Muscle layer of colon (tissue), 2 donors: ENCODE data around the gene TMEM217.

Experiments
- H3K27ac ChIP-seq: one replicate; pipeline ENCODE4 v1.7.0; 2013; ENCODE audit warnings: low read depth, mild to moderate bottlenecking, low read length, moderate library complexity
- H3K27me3 ChIP-seq, 2 donors: one replicate each; pipeline ENCODE4 v1.7.0; 2013; ENCODE audit warnings: low read length in 2 of 2, mild to moderate bottlenecking in 2 of 2; ENCODE audit not compliant: insufficient read depth in 2 of 2, control insufficient read depth in 1 of 2
- H3K36me3 ChIP-seq: one replicate; pipeline ENCODE4 v1.7.0; 2013; ENCODE audit warnings: mild to moderate bottlenecking, low read length; ENCODE audit not compliant: insufficient read depth
- H3K4me1 ChIP-seq: one replicate; pipeline ENCODE4 v1.7.0; 2013; ENCODE audit warnings: mild to moderate bottlenecking, low read length; ENCODE audit not compliant: insufficient read depth
- H3K4me3 ChIP-seq, 2 donors: one replicate each; pipeline ENCODE4 v1.7.0; 2013; ENCODE audit warnings: low read length in 2 of 2, low read depth in 1 of 2, mild to moderate bottlenecking in 1 of 2, moderate library complexity in 1 of 2
- H3K9ac ChIP-seq: one replicate; pipeline ENCODE4 v1.7.0; 2013; ENCODE audit warnings: low read length
- H3K9me3 ChIP-seq: one replicate; pipeline ENCODE4 v1.7.0; 2013; ENCODE audit warnings: mild to moderate bottlenecking, low read length
- donor health status: abdominal sarcoma.
- donor health status: Adenocarcinoma of cecum.

TMEM217 gene

DNA sequence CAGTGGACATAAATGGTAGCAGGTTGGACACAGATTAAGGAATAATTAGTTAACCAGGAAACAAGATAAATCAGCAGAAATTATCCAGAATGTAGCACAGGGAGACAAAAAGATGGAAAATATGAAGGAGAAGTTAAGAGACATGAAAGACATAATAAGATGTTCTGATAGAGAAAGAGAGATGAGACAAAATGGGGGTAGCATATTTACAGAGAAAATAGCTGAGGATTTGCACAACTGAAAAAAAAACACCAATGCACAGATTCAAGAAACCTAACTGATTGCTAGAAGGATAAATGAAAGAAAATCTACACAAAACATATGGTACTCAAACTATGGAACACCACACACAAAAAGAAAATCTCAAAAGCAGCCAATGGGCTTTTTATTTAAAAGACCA, 35.0 kb downstream of the TMEM217 start:
- Histone ChIP-seq H3K4me3 (peak overlapping the region in 1 of 2 donors; percentile 56), H3K27ac (no peak overlapping the region), H3K36me3 (no peaks in the 10 kb centered on the region), H3K4me1 (peaks cover 3% of the 10 kb centered on the region), H3K27me3 (no peaks in the 10 kb centered on the region), H3K9ac (no peak overlapping the region), H3K9me3 (no peaks in the 10 kb centered on the region)

DNA sequence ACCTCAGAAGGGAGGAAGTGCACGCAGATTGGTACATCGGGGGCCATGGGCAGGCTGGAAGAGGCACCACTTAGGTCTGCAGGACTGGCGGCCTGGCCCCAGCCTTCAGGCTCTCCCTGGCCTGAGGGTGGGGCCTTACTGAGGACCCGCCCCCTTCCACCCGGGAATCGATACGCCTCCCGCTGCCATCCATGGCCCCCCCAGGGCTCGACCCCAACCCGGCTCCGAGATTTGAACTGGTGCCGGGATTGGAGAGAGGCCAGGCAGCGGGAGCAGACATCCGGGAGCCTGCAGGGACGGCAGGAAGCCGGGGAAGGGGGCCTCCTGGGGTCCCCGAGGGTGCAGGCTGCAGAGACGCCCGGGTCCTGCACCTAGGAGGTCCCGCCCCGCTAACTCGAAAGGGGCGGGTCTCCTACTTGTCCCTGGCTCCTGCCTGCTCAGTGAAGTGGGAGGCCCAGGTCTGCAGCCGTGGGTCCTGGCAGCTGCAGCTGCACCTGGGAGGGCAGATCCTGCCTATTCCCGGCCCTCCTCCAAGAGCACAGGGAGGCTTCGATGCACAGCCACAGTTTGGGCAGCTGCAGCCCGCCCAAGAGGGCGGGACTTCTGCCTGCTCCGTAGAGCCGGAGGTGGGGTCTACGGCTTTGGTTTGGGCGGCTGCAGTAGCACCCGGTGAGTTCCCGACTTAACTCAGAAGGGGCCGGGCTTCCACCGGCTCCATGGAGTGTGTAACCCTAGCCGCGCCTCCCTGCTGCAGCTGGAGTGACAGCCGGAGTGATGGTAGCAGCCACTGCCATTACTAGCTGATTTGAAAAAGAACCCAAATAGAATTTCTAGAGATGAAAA, 35.6 kb downstream of the TMEM217 start:
- Histone ChIP-seq H3K27ac (no peak overlapping the region), H3K36me3 (no peaks in the 10 kb centered on the region), H3K9ac (no peak overlapping the region), H3K4me3 (peak overlapping the region; percentile 38 to 56), H3K4me1 (peaks cover 3% of the 10 kb centered on the region), H3K27me3 (no peaks in the 10 kb centered on the region), H3K9me3 (no peaks in the 10 kb centered on the region)

GRCh38 chr6:37221585-37222124, 36.3 kb downstream of the TMEM217 start:
- Histone ChIP-seq H3K9ac (no peak overlapping the region), H3K27me3 (no peaks in the 10 kb centered on the region), H3K9me3 (no peaks in the 10 kb centered on the region), H3K4me1 (peaks cover 3% of the 10 kb centered on the region), H3K4me3 (peak overlapping the region in 1 of 2 donors; percentile 56), H3K36me3 (no peaks in the 10 kb centered on the region), H3K27ac (no peak overlapping the region)

DNA sequence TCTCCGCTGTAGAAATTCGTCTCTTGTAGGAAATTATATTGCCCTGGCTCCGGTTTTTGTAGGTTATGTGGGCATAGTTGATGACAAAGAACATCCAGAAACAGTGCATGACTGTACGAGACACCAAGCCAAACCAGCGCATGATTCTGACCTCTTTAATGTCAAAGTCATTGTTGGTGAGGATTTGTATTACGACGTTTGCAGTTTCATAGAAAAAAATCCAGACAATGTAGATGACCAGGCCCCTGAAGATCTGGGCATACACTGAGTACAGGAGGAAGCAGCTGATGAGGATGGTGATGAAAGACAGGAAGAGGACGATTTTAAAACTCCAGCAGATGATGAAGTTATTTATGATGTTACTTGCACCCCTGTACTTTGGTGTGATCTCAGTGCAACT, 39.4 kb downstream of the TMEM217 start:
- no peak overlapping the region for H3K4me3 ChIP-seq
- no peaks in the 10 kb centered on the region for H3K9me3 ChIP-seq
- H3K27me3 ChIP-seq = no peaks in the 10 kb centered on the region
- no peak overlapping the region for H3K27ac ChIP-seq
- H3K4me1 ChIP-seq = peaks cover 3% of the 10 kb centered on the region
- H3K9ac ChIP-seq = no peak overlapping the region
- H3K36me3 ChIP-seq = no peaks in the 10 kb centered on the region

- Histone ChIP-seq H3K9ac (no peak overlapping the region), H3K27me3 (no peaks in the 10 kb centered on the region), H3K36me3 (no peaks in the 10 kb centered on the region), H3K27ac (no peak overlapping the region), H3K4me3 (no peak overlapping the region), H3K4me1 (peaks cover 3% of the 10 kb centered on the region), H3K9me3 (no peaks in the 10 kb centered on the region)
Measured at GRCh38 chr6:37218061-37218460, 39.9 kb downstream of the TMEM217 start.

GRCh38 chr6:37212268-37212667, 45.7 kb downstream of the TMEM217 start:
- H3K9ac ChIP-seq = no peak overlapping the region
- H3K27me3 ChIP-seq = no peaks in the 10 kb centered on the region
- H3K4me1 ChIP-seq = peaks cover 4% of the 10 kb centered on the region
- H3K36me3 ChIP-seq = no peaks in the 10 kb centered on the region
- no peaks in the 10 kb centered on the region for H3K9me3 ChIP-seq
- no peak overlapping the region for H3K4me3 ChIP-seq
- no peak overlapping the region for H3K27ac ChIP-seq

- H3K27me3 ChIP-seq = no peaks in the 10 kb centered on the region
- H3K4me1 ChIP-seq = peaks cover 4% of the 10 kb centered on the region
- no peaks in the 10 kb centered on the region for H3K9me3 ChIP-seq
- no peak overlapping the region for H3K4me3 ChIP-seq
- no peaks in the 10 kb centered on the region for H3K36me3 ChIP-seq
- no peak overlapping the region for H3K27ac ChIP-seq
- no peak overlapping the region for H3K9ac ChIP-seq
Measured at GRCh38 chr6:37210313-37210968, 47.5 kb downstream of the TMEM217 start.

- Histone ChIP-seq H3K27ac (no peak overlapping the region), H3K9ac (no peak overlapping the region), H3K9me3 (no peaks in the 10 kb centered on the region), H3K36me3 (no peaks in the 10 kb centered on the region), H3K4me1 (peaks cover 4% of the 10 kb centered on the region), H3K4me3 (no peak overlapping the region), H3K27me3 (no peaks in the 10 kb centered on the region)
Measured at GRCh38 chr6:37209461-37210205, 48.3 kb downstream of the TMEM217 start.

DNA sequence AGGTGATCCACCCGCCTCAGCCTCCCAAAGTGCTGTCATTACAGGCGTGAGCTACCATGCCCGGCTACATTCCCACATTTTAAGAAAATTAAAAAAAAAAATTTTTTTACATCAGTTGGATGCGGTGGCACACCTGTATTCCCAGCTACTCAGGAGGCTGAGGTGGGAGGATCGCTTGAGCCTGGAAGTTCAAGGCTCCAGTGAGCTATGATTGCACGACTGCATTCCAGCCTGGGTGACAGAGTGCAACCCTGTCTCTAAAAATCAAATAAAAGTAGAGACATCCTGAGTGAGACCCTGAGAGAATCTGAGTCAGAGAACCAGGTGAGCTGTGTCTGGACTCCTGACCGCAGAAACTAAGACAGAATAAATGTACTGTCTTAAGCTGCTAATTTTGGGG, 49.2 kb downstream of the TMEM217 start:
- no peak overlapping the region for H3K27ac ChIP-seq
- H3K4me3 ChIP-seq = no peak overlapping the region
- no peaks in the 10 kb centered on the region for H3K9me3 ChIP-seq
- no peak overlapping the region for H3K9ac ChIP-seq
- H3K4me1 ChIP-seq = peaks cover 4% of the 10 kb centered on the region
- no peaks in the 10 kb centered on the region for H3K36me3 ChIP-seq
- H3K27me3 ChIP-seq = no peaks in the 10 kb centered on the region

DNA sequence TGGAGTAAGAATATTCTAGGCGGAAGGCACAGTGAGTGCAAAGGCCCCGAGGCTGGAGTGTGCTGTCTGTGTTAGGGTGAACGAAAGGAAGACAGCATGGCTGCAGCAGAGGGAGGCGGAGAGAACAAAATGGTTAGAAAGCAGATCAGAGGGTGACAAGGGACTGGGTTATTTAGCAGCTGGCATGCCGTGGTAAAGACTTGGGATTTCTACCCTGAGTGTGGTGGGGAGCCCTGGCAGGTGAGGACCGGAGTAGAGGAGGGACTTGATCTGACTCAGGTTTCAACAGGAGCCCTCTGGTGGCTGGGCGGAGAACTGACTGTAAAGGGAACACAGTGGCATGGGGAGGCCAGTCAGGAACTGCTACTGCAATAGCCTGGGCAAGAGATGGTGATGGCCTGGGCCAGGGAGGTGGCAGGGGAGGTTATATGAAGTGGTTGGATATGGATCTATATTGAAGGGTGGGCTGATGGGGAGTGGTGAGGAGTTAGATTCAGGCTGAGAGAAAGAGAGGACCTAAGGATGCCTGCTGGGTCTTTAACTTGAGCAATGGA, 50.0 kb downstream of the TMEM217 start:
- no peak overlapping the region for H3K27ac ChIP-seq
- H3K36me3 ChIP-seq = no peaks in the 10 kb centered on the region
- no peak overlapping the region for H3K9ac ChIP-seq

GRCh38 chr6:37206622-37207021, 51.3 kb downstream of the TMEM217 start:
- H3K9me3 ChIP-seq = no peaks in the 10 kb centered on the region
- no peak overlapping the region for H3K4me3 ChIP-seq
- peaks cover 4% of the 10 kb centered on the region for H3K4me1 ChIP-seq
- H3K36me3 ChIP-seq = no peaks in the 10 kb centered on the region
- no peaks in the 10 kb centered on the region for H3K27me3 ChIP-seq
- H3K27ac ChIP-seq = no peak overlapping the region
- no peak overlapping the region for H3K9ac ChIP-seq

More for the DNA sequence above, 50.0 kb downstream of the TMEM217 start:
- H3K27me3 ChIP-seq = no peaks in the 10 kb centered on the region
- no peaks in the 10 kb centered on the region for H3K9me3 ChIP-seq
- no peak overlapping the region for H3K4me3 ChIP-seq
- peaks cover 4% of the 10 kb centered on the region for H3K4me1 ChIP-seq
